HepG2 (cell line): ENCODE results near the gene GREM1. TPM values are rescaled to one million over a fixed set of nuclear protein-coding genes. Genes with fewer than 3 reads are reported as not detected.

Experiments
- HNF1A ChIP-seq, 2 experiments: sonication (generic) in 1 of 2; formaldehyde crosslinking in 1 of 2; IDR thresholded peaks; 2 replicates each; pipeline versions ENCODE4 v1.4.0 to v1.6.1; 2016 to 2020; ENCODE audit warnings: borderline replicate concordance in 1 of 2, low read depth in 1 of 2, mild to moderate bottlenecking in 1 of 2, missing genetic modification reagents in 1 of 2
- MIER3 ChIP-seq: IDR thresholded peaks from 2 replicates; pipeline ENCODE4 v1.6.1; 2016; ENCODE audit warnings: missing compliant biosample characterization, borderline replicate concordance
- NR2F6 ChIP-seq, 2 experiments: IDR thresholded peaks; 2 replicates each; pipeline ENCODE4 v1.6.1; 2016; ENCODE audit warnings: antibody characterized with exemption in 1 of 2, mild to moderate bottlenecking in 1 of 2
- PREB ChIP-seq: sonication (generic); formaldehyde crosslinking; IDR thresholded peaks from 2 replicates; pipeline ENCODE4 v1.4.0; 2020; ENCODE audit warnings: missing genetic modification reagents
- SOX6 ChIP-seq, 2 experiments: fragments of 450-650 bp in 1 of 2; sonication (generic) in 1 of 2; formaldehyde crosslinking in 1 of 2; IDR thresholded peaks; 2 replicates each; pipeline versions ENCODE4 v1.4.0 to v1.6.1; 2017 to 2020; ENCODE audit warnings: antibody characterized with exemption in 1 of 2, mild to moderate bottlenecking in 1 of 2, missing genetic modification reagents in 1 of 2
- ZBTB10 ChIP-seq: sonication (generic); formaldehyde crosslinking; IDR thresholded peaks from 2 replicates; pipeline ENCODE4 v1.4.0; 2020; ENCODE audit warnings: missing genetic modification reagents, borderline replicate concordance
- ZBTB34 ChIP-seq: sonication (generic); formaldehyde crosslinking; IDR thresholded peaks from 2 replicates; pipeline ENCODE4 v1.8.0; 2022; ENCODE audit warnings: mild to moderate bottlenecking, missing genetic modification reagents
- ZNF281 ChIP-seq: sonication (generic); formaldehyde crosslinking; IDR thresholded peaks from 2 replicates; pipeline ENCODE4 v1.4.0; 2020; ENCODE audit warnings: missing genetic modification reagents, borderline replicate concordance
- ZNF703 ChIP-seq: sonication (generic); formaldehyde crosslinking; IDR thresholded peaks from 2 replicates; pipeline ENCODE4 v1.5.1; 2020; ENCODE audit warnings: missing genetic modification reagents, mild to moderate bottlenecking, moderate library complexity, borderline replicate concordance
- ZSCAN5A ChIP-seq: sonication (generic); formaldehyde crosslinking; IDR thresholded peaks from 2 replicates; pipeline ENCODE4 v1.8.0; 2022; ENCODE audit warnings: mild to moderate bottlenecking, missing genetic modification reagents, borderline replicate concordance
- polyA plus RNA-seq, 8 experiments: library from polyadenylated mRNA; depleted of rRNA in 3 of 8; stranded (reverse) in 7 of 8; unstranded in 1 of 8; fragments of >200 nt; fragmentation: Illumina TruSeq in 4 of 8; extraction: Trizol in 4 of 8; gene quantifications; 2 replicates each; pipeline versions ENCODE4 v1.2.1 to v1.2.3, GENCODE V29; 2011 to 2016; ENCODE audit warnings: low read depth in 4 of 8, missing spikeins in 1 of 8, mixed read lengths in 1 of 8; ENCODE audit not compliant: insufficient read depth in 1 of 8
- total RNA-seq, 5 experiments: library from RNA; depleted of rRNA; stranded (reverse); fragments of >200 nt; fragmentation: Illumina TruSeq; extraction: Trizol; gene quantifications; 2 replicates each; pipeline ENCODE4 v1.2.3, GENCODE V29; 2016; ENCODE audit warnings: low read depth in 1 of 5

GREM1 gene
- total and polyA plus RNA-seq, 2 of the 13 experiments (the other 11 are each of a cell fraction or from before 2014, with no cell fraction given) = 0.02 to 0.08 TPM

- TF ChIP-seq HNF1A (IDR thresholded peaks at IDR 0.05; ENCODE audit: low read depth) (no peak), HNF1A (CRISPR knock-in tag; IDR thresholded peaks at IDR 0.05; ENCODE audit: borderline replicate concordance) (peak; percentile 36; the same call in 1 of the 2 replicates), ZBTB34 (CRISPR knock-in tag) (peak; percentile 19; the same call in 1 of the 2 replicates), ZBTB10 (CRISPR knock-in tag) (peak; percentile 28; the same call in 1 of the 2 replicates), MIER3 (CRISPR knock-in tag) (no peak; the same call in 1 of the 2 replicates), ZNF703 (CRISPR knock-in tag) (no peak), ZSCAN5A (CRISPR knock-in tag) (no peak), SOX6 (IDR thresholded peaks at IDR 0.05) (no peak), SOX6 (CRISPR knock-in tag; IDR thresholded peaks at IDR 0.05) (peak; percentile 73), NR2F6 (IDR thresholded peaks at IDR 0.05) (no peak), NR2F6 (CRISPR knock-in tag; IDR thresholded peaks at IDR 0.05) (peak; percentile 50; the same call in 1 of the 2 replicates), PREB (CRISPR knock-in tag) (no peak), ZNF281 (CRISPR knock-in tag) (peak; percentile 33; the same call in 1 of the 2 replicates)
Measured at GRCh38 chr15:32669896-32670611, 47.8 kb upstream of the GREM1 start (continued).
